HL-60 (cell line): Measurements from ENCODE around the gene TTC27.

Experiments used
- DNase-seq, 2 experiments: peaks; one replicate each; pipeline ENCODE4 v3.0.0-alpha.2; 2010 to 2020; ENCODE audit warnings: low read depth in 1 of 2, low spot score in 1 of 2
- H3K27ac ChIP-seq: fragments of 250-450 bp; sonication (Bioruptor Pico); replicated peaks from 2 replicates; pipeline ENCODE4 v1.5.1; 2020; ENCODE audit warnings: mild to moderate bottlenecking, moderate library complexity
- H3K27me3 ChIP-seq: fragments of 250-450 bp; sonication (Bioruptor Pico); 2 replicates; pipeline ENCODE4 v1.5.1; 2021; ENCODE audit warnings: mild to moderate bottlenecking, moderate library complexity; ENCODE audit not compliant: insufficient read depth, poor library complexity, severe bottlenecking
- H3K4me3 ChIP-seq: replicated peaks from 2 replicates; pipeline ENCODE4 v1.5.1; 2011; ENCODE audit warnings: mild to moderate bottlenecking, control low read depth, low read length; ENCODE audit not compliant: insufficient read depth
- GABPA ChIP-seq: IDR thresholded peaks from 2 replicates; pipeline ENCODE4 v1.6.1; 2012; ENCODE audit warnings: low read depth
- POLR2AphosphoS5 ChIP-seq: IDR thresholded peaks from 2 replicates; pipeline ENCODE4 v1.6.1; 2012; ENCODE audit warnings: low read depth
- SPI1 ChIP-seq: IDR thresholded peaks from 2 replicates; pipeline ENCODE4 v1.6.1; 2012; ENCODE audit warnings: low read depth, mild to moderate bottlenecking, borderline replicate concordance
- TF ChIP-seq, protein P1 (sequence below): IDR thresholded peaks from one replicate; pipeline ENCODE4 v1.5.1; 2011; ENCODE audit warnings: low read length, control low read depth, inconsistent platforms; ENCODE audit not compliant: insufficient read depth
- TF ChIP-seq, protein P2 (sequence below): IDR thresholded peaks from 2 replicates; pipeline ENCODE4 v1.6.1; 2012; ENCODE audit warnings: low read depth; ENCODE audit not compliant: insufficient replicate concordance

TTC27 gene

GRCh38 chr2:32787207-32787606 lies 159.4 kb downstream of the TTC27 start:
- no peak for TF ChIP-seq SPI1
- TF ChIP-seq POLR2AphosphoS5 = no peak
- TF ChIP-seq, protein P1, sequence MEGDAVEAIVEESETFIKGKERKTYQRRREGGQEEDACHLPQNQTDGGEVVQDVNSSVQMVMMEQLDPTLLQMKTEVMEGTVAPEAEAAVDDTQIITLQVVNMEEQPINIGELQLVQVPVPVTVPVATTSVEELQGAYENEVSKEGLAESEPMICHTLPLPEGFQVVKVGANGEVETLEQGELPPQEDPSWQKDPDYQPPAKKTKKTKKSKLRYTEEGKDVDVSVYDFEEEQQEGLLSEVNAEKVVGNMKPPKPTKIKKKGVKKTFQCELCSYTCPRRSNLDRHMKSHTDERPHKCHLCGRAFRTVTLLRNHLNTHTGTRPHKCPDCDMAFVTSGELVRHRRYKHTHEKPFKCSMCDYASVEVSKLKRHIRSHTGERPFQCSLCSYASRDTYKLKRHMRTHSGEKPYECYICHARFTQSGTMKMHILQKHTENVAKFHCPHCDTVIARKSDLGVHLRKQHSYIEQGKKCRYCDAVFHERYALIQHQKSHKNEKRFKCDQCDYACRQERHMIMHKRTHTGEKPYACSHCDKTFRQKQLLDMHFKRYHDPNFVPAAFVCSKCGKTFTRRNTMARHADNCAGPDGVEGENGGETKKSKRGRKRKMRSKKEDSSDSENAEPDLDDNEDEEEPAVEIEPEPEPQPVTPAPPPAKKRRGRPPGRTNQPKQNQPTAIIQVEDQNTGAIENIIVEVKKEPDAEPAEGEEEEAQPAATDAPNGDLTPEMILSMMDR = no peak
- no peak for TF ChIP-seq GABPA
- TF ChIP-seq, protein P2, sequence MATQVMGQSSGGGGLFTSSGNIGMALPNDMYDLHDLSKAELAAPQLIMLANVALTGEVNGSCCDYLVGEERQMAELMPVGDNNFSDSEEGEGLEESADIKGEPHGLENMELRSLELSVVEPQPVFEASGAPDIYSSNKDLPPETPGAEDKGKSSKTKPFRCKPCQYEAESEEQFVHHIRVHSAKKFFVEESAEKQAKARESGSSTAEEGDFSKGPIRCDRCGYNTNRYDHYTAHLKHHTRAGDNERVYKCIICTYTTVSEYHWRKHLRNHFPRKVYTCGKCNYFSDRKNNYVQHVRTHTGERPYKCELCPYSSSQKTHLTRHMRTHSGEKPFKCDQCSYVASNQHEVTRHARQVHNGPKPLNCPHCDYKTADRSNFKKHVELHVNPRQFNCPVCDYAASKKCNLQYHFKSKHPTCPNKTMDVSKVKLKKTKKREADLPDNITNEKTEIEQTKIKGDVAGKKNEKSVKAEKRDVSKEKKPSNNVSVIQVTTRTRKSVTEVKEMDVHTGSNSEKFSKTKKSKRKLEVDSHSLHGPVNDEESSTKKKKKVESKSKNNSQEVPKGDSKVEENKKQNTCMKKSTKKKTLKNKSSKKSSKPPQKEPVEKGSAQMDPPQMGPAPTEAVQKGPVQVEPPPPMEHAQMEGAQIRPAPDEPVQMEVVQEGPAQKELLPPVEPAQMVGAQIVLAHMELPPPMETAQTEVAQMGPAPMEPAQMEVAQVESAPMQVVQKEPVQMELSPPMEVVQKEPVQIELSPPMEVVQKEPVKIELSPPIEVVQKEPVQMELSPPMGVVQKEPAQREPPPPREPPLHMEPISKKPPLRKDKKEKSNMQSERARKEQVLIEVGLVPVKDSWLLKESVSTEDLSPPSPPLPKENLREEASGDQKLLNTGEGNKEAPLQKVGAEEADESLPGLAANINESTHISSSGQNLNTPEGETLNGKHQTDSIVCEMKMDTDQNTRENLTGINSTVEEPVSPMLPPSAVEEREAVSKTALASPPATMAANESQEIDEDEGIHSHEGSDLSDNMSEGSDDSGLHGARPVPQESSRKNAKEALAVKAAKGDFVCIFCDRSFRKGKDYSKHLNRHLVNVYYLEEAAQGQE = no peak
- Histone ChIP-seq H3K27ac (no peak overlapping the region), H3K27me3 (no peaks in the 10 kb centered on the region), H3K4me3 (no peak overlapping the region)
- DNase-seq = no peak

GRCh38 chr2:32788114-32788513 lies 160.3 kb downstream of the TTC27 start:
- no peak overlapping the region for H3K4me3 ChIP-seq
- no peak for DNase-seq
- TF ChIP-seq, protein P1 = no peak
- TF ChIP-seq GABPA (no peak), POLR2AphosphoS5 (no peak), SPI1 (no peak)
- TF ChIP-seq, protein P2 = no peak
- no peak overlapping the region for H3K27ac ChIP-seq
- no peaks in the 10 kb centered on the region for H3K27me3 ChIP-seq

- TF ChIP-seq, protein P1 = no peak
- TF ChIP-seq POLR2AphosphoS5 (no peak), SPI1 (no peak), GABPA (no peak)
- TF ChIP-seq, protein P2 = no peak
- Histone ChIP-seq H3K27ac (no peak overlapping the region), H3K4me3 (no peak overlapping the region), H3K27me3 (no peaks in the 10 kb centered on the region)
- DNase-seq = no peak
Measured at GRCh38 chr2:32792416-32792815, 164.6 kb downstream of the TTC27 start.
